GM12873 (cell line): Measurements from ENCODE around the gene RBM4B.

Experiments
- TF ChIP-seq, protein P1 (sequence below): IDR thresholded peaks from 2 replicates; pipeline ENCODE4 v1.5.1; 2012; ENCODE audit warnings: low read depth, mild to moderate bottlenecking, moderate library complexity, low read length, control low read depth; ENCODE audit not compliant: insufficient read depth; ENCODE audit errors: missing control alignments

Gene RBM4B

DNA sequence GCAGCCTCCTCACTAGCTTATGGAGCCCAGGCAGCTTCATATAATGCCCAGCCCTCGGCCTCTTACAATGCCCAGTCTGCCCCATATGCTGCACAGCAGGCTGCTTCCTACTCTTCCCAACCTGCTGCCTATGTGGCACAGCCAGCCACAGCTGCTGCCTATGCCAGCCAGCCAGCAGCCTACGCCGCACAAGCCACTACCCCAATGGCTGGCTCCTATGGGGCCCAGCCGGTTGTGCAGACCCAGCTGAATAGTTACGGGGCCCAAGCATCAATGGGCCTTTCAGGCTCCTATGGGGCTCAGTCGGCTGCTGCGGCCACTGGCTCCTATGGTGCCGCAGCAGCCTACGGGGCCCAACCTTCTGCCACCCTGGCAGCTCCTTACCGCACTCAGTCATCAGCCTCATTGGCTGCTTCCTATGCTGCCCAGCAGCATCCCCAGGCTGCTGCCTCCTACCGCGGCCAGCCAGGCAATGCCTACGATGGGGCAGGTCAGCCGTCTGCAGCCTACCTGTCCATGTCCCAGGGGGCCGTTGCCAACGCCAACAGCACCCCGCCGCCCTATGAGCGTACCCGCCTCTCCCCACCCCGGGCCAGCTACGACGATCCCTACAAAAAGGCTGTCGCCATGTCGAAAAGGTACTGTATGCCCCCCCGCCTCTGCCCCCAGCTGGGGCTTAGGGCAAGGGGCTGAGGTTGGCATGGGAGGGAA lies 52.5 kb downstream of the RBM4B start:
- TF ChIP-seq, protein P1, sequence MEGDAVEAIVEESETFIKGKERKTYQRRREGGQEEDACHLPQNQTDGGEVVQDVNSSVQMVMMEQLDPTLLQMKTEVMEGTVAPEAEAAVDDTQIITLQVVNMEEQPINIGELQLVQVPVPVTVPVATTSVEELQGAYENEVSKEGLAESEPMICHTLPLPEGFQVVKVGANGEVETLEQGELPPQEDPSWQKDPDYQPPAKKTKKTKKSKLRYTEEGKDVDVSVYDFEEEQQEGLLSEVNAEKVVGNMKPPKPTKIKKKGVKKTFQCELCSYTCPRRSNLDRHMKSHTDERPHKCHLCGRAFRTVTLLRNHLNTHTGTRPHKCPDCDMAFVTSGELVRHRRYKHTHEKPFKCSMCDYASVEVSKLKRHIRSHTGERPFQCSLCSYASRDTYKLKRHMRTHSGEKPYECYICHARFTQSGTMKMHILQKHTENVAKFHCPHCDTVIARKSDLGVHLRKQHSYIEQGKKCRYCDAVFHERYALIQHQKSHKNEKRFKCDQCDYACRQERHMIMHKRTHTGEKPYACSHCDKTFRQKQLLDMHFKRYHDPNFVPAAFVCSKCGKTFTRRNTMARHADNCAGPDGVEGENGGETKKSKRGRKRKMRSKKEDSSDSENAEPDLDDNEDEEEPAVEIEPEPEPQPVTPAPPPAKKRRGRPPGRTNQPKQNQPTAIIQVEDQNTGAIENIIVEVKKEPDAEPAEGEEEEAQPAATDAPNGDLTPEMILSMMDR, result no peak

GRCh38 chr11:66624450-66624849 lies 53.2 kb downstream of the RBM4B start:
- TF ChIP-seq, protein P1, result no peak

DNA sequence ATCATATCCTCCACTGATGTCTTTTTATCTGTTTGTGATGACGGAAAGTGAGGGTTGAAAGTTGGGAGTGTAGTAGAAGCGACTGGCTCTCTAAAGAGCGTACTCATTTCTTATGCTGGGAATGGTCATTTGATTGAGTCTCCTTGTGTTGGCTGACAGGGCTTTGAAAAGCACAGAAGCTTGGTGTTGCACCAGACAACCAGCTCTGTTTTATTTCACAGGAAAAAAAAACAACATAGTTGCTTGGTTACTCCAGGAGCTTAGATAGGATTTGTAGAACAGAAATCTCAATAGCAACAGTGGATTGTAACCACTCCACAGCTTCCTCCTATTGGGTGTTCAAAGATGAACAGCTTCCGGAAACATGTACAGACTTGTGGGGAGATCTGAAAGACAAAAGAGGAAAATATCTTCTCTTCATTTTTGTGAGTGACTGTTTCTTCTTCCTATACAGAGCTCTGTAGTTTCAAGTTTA lies 58.6 kb downstream of the RBM4B start:
- TF ChIP-seq, protein P1, result no peak

- TF ChIP-seq, protein P1, result no peak
These were observed 60.4 kb downstream of the RBM4B start for GRCh38 chr11:66617155-66617834.

DNA sequence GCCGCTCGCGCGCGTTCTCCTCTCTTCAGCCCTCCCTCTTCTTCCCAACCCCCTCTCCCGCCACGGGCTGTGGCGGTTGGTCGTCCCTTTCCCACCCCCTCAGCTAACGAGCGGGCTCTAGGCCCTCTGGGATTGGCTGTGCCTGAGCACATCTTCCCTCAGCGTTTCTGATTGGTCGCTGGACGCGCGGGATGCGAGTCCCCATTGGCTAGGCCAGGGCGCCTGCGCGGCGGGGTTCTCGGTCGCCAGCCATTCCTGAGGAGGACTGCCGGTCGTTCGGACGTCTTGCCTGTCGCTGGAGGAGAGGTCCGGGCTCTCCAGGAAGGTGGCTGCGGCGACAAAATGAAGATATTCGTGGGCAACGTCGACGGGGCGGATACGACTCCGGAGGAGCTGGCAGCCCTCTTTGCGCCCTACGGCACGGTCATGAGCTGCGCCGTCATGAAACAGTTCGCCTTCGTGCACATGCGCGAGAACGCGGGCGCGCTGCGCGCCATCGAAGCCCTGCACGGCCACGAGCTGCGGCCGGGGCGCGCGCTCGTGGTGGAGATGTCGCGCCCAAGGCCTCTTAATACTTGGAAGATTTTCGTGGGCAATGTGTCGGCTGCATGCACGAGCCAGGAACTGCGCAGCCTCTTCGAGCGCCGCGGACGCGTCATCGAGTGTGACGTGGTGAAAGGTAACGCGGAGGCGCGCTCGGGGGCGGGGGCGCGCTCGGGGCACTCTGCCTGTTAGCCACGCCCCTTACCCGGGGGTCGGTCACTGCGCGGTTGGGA lies 61.1 kb downstream of the RBM4B start, which contains the start of gene RBM14:
Gene RBM14 (plus strand): TSS at position 252 of the 776 bp plus-strand sequence. CDS start 91 bp downstream, at position 343.
- TF ChIP-seq, protein P1, result no peak
